ENCODE data around the gene CHD5.

GRCh38 chr1:6207921-6208320 lies 27.8 kb upstream of the CHD5 start:
- no peak for TF ChIP-seq CTCF (IDR thresholded peaks at IDR 0.05)
- TF ChIP-seq E2F6 (IDR thresholded peaks at IDR 0.05; ENCODE audit: borderline replicate concordance, low read depth) = no peak
- no peak for TF ChIP-seq POLR2A (IDR thresholded peaks at IDR 0.05; ENCODE audit: low read length)
- no peak for TF ChIP-seq ZFP36 (IDR thresholded peaks at IDR 0.05; ENCODE audit: borderline replicate concordance, partially characterized antibody)
- no peak for TF ChIP-seq CHD2 (IDR thresholded peaks at IDR 0.05; ENCODE audit: low read length, partially characterized antibody)
- no peak for TF ChIP-seq RFX5 (IDR thresholded peaks at IDR 0.05)
